GM21526 (cell line): ENCODE results near the gene TMCO1.
A peak's percentile ranks its signal among the peaks of the same experiment; 100 is the strongest.
"Not testable (repeated sequence)": the region's sequence is repeated elsewhere in the genome, so short reads cannot be mapped to it uniquely, and the experiment has no call there.

Experiments
- ATAC-seq: cut with Tn5 transposase; IDR thresholded peaks from one replicate; pipeline ENCODE4 v1.9.1; 2021; ENCODE audit warnings: moderate library complexity; ENCODE audit not compliant: unreplicated experiment, low FRiP score

The TMCO1 gene

GRCh38 chr1:165688046-165688445 lies 80.6 kb downstream of the TMCO1 start:
- no peak for ATAC-seq

GRCh38 chr1:165686971-165687433 lies 81.7 kb downstream of the TMCO1 start:
- ATAC-seq = peak; percentile 33

- ATAC-seq = peak; percentile 64
These were observed 82.3 kb downstream of the TMCO1 start for GRCh38 chr1:165686121-165686970.

- ATAC-seq = no peak
These were observed 84.7 kb downstream of the TMCO1 start for GRCh38 chr1:165683848-165684485.

GRCh38 chr1:165680773-165681172 lies 87.9 kb downstream of the TMCO1 start:
- not testable (repeated sequence) for ATAC-seq

GRCh38 chr1:165680303-165680702 lies 88.4 kb downstream of the TMCO1 start:
- ATAC-seq = no peak

- ATAC-seq = no peak
These were observed 89.2 kb downstream of the TMCO1 start for GRCh38 chr1:165679282-165680036.

- ATAC-seq = no peak
These were observed 90.2 kb downstream of the TMCO1 start for GRCh38 chr1:165678509-165678908.
